Bronchial epithelial cell (primary cell): ENCODE results near the gene CCDC177. TPM values are rescaled to one million over a fixed set of nuclear protein-coding genes. Genes with fewer than 3 reads are reported as not detected.
A peak's percentile ranks its signal among the peaks of the same experiment; 100 is the strongest.

Source experiments
- DNase-seq: peaks from one replicate; pipeline ENCODE4 v3.0.0-alpha.2; 2010; ENCODE audit warnings: low read depth
- FAIRE-seq: peaks from 2 replicates; lab custom pipeline; 2011; peaks lifted over from hg19 to GRCh38; lab: Jason Lieb, UNC
- H3K27me3 ChIP-seq: 2 replicates; pipeline ENCODE4 v1.5.1; 2011; ENCODE audit warnings: low read length; ENCODE audit not compliant: control insufficient read depth, insufficient read depth
- H3K36me3 ChIP-seq: 2 replicates; pipeline ENCODE4 v1.5.1; 2011; ENCODE audit warnings: low read length; ENCODE audit not compliant: control insufficient read depth, insufficient read depth
- H3K4me3 ChIP-seq: 2 replicates; pipeline ENCODE4 v1.5.1; 2011; ENCODE audit warnings: mild to moderate bottlenecking, low read depth, low read length, control low read depth
- CTCF ChIP-seq: IDR thresholded peaks from 2 replicates; pipeline ENCODE4 v1.5.1; 2011; ENCODE audit warnings: mild to moderate bottlenecking, moderate library complexity, low read length, control low read depth, inconsistent platforms; ENCODE audit not compliant: insufficient read depth, severe bottlenecking
- total RNA-seq: library from RNA; depleted of rRNA; stranded (reverse); fragments of >200 nt; gene quantifications from 2 replicates; pipeline ENCODE4 v1.2.1, GENCODE V29; 2014

Gene CCDC177
- total RNA-seq, 1 donor from 2014 or later, result not detected

- H3K27me3 ChIP-seq, result no peaks in the 10 kb centered on the region
- DNase-seq (no peak), FAIRE-seq (no peak)
- no peak overlapping the region for H3K4me3 ChIP-seq
- TF ChIP-seq CTCF, result no peak
- no peaks in the 10 kb centered on the region for H3K36me3 ChIP-seq
Observed at GRCh38 chr14:69582829-69583228, 8.2 kb upstream of the CCDC177 start.

GRCh38 chr14:69582212-69582611, 7.5 kb upstream of the CCDC177 start:
- Histone ChIP-seq H3K27me3 (no peaks in the 10 kb centered on the region), H3K36me3 (no peaks in the 10 kb centered on the region), H3K4me3 (no peak overlapping the region)
- TF ChIP-seq CTCF, result no peak
- no peak for FAIRE-seq
- DNase-seq, result peak; percentile 63

GRCh38 chr14:69581316-69581935, 6.8 kb upstream of the CCDC177 start:
- FAIRE-seq, result no peak

GRCh38 chr14:69580009-69580577, 5.4 kb upstream of the CCDC177 start:
- peak; percentile 69 for TF ChIP-seq CTCF
- Histone ChIP-seq H3K36me3 (no peaks in the 10 kb centered on the region), H3K27me3 (peaks cover 5% of the 10 kb centered on the region), H3K4me3 (no peak overlapping the region)
- FAIRE-seq (peak; percentile 96), DNase-seq (peak; percentile 99)

More at GRCh38 chr14:69581316-69581935, 6.8 kb upstream of the CCDC177 start:
- TF ChIP-seq CTCF, result no peak
- no peak overlapping the region for H3K4me3 ChIP-seq
- no peak for DNase-seq
- H3K27me3 ChIP-seq, result peaks cover under 1% of the 10 kb centered on the region
- no peaks in the 10 kb centered on the region for H3K36me3 ChIP-seq

GRCh38 chr14:69579476-69579875, 4.8 kb upstream of the CCDC177 start:
- H3K27me3 ChIP-seq, result peaks cover 7% of the 10 kb centered on the region
- DNase-seq (no peak), FAIRE-seq (no peak)
- no peaks in the 10 kb centered on the region for H3K36me3 ChIP-seq
- no peak for TF ChIP-seq CTCF
- no peak overlapping the region for H3K4me3 ChIP-seq
